Chondrocyte (in vitro differentiated cells): Measurements from ENCODE around the gene KHDC1. TPM values are rescaled to one million over a fixed set of nuclear protein-coding genes. Genes with fewer than 3 reads are reported as not detected.

Source experiments
- DNase-seq: peaks from one replicate; pipeline ENCODE4 v3.0.0; 2021; ENCODE audit warnings: mixed read lengths, low spot score
- H3K27ac Mint-ChIP-seq: one replicate; pipeline ENCODE4 v1.8.0; 2021; ENCODE audit warnings: mild to moderate bottlenecking, moderate library complexity, mixed read lengths; ENCODE audit not compliant: unreplicated experiment
- H3K27me3 Mint-ChIP-seq: 2 replicates; pipeline ENCODE4 v1.8.0; 2021; ENCODE audit warnings: low read depth, mixed read lengths
- H3K36me3 Mint-ChIP-seq: 2 replicates; pipeline ENCODE4 v1.8.0; 2021; ENCODE audit warnings: low read depth, mixed read lengths
- H3K4me1 Mint-ChIP-seq: 2 replicates; pipeline ENCODE4 v1.8.0; 2021; ENCODE audit warnings: low read depth, mild to moderate bottlenecking, mixed read lengths
- H3K4me3 Mint-ChIP-seq: one replicate; pipeline ENCODE4 v1.8.0; 2021; ENCODE audit warnings: mild to moderate bottlenecking, moderate library complexity, mixed read lengths; ENCODE audit not compliant: unreplicated experiment
- H3K9me3 Mint-ChIP-seq: 2 replicates; pipeline ENCODE4 v1.8.0; 2021; ENCODE audit warnings: low read depth, mixed read lengths
- total RNA-seq: library from RNA; stranded (reverse); gene quantifications from 3 replicates; pipeline ENCODE4 v1.2.1, GENCODE V29; 2021
- TF ChIP-seq, protein P1 (sequence below): fragments of 200-600 bp; sonication (generic); IDR thresholded peaks from 2 replicates; pipeline ENCODE4 v1.5.0; 2021; ENCODE audit warnings: antibody characterized with exemption, mild to moderate bottlenecking, moderate library complexity

Gene KHDC1
- total RNA-seq, 1 donor from 2014 or later: 4.0 TPM

DNA sequence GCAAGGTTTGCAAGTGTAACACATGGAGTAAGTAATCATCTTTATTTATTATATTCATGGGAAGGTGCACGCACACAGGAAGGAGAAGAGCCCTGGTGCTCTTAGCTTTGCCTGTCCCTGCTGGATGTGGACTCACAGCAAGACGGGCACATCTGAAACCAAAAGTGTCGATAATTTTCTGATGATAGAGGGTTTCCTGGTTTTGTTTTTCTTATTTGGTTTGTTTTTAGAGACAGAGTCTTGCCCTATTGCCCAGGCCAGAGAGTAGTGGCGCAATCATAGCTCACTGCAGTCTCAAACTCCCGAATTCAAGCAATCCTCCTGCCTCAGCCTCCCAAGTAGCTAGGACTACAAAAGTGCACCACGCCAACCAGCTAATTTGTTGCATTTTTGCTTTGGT, 29.9 kb downstream of the KHDC1 start:
- TF ChIP-seq, protein P1, sequence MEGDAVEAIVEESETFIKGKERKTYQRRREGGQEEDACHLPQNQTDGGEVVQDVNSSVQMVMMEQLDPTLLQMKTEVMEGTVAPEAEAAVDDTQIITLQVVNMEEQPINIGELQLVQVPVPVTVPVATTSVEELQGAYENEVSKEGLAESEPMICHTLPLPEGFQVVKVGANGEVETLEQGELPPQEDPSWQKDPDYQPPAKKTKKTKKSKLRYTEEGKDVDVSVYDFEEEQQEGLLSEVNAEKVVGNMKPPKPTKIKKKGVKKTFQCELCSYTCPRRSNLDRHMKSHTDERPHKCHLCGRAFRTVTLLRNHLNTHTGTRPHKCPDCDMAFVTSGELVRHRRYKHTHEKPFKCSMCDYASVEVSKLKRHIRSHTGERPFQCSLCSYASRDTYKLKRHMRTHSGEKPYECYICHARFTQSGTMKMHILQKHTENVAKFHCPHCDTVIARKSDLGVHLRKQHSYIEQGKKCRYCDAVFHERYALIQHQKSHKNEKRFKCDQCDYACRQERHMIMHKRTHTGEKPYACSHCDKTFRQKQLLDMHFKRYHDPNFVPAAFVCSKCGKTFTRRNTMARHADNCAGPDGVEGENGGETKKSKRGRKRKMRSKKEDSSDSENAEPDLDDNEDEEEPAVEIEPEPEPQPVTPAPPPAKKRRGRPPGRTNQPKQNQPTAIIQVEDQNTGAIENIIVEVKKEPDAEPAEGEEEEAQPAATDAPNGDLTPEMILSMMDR: no peak
- Mint-ChIP-seq H3K27me3 (no peaks in the 10 kb centered on the region), H3K4me3 (no peak overlapping the region), H3K27ac (no peak overlapping the region), H3K9me3 (no peaks in the 10 kb centered on the region), H3K4me1 (peaks cover 7% of the 10 kb centered on the region), H3K36me3 (no peaks in the 10 kb centered on the region)
- DNase-seq: no peak

- TF ChIP-seq, protein P1: no peak
- Mint-ChIP-seq H3K27ac (no peak overlapping the region), H3K9me3 (no peaks in the 10 kb centered on the region), H3K27me3 (no peaks in the 10 kb centered on the region), H3K4me1 (peaks cover 7% of the 10 kb centered on the region), H3K36me3 (no peaks in the 10 kb centered on the region), H3K4me3 (no peak overlapping the region)
- no peak for DNase-seq
Measured at GRCh38 chr6:73231986-73232391, 31.0 kb downstream of the KHDC1 start.

- TF ChIP-seq, protein P1: no peak
- no peaks in the 10 kb centered on the region for H3K4me1 Mint-ChIP-seq
- no peaks in the 10 kb centered on the region for H3K27me3 Mint-ChIP-seq
- H3K9me3 Mint-ChIP-seq: peaks cover 2% of the 10 kb centered on the region
- no peak overlapping the region for H3K4me3 Mint-ChIP-seq
- H3K36me3 Mint-ChIP-seq: peaks cover 3% of the 10 kb centered on the region
- no peak for DNase-seq
- H3K27ac Mint-ChIP-seq: no peak overlapping the region
Measured at GRCh38 chr6:73227606-73228255, 35.3 kb downstream of the KHDC1 start.

DNA sequence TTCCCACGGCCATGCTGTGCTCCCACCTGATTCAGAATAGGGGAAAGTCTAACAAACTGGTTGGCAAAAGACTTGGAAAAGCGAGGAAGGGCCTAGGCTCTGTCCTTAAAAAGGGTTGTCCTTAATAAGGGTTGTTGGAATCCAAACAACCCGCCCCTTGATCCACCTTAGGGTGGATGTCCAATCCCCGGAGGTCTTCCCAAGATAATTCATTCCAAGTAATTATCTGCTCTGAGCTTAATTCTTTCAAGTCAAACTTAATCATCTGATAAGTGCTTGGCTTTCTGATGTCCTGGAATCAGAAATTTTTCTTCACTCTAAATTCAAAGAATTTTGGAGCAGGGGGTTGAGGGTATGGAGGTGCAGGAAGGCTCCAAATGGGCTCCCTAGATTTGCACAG, 37.6 kb downstream of the KHDC1 start, which contains the start of gene KHDC1L:
Gene KHDC1L (minus strand): TSS at position 101 of the 400 bp plus-strand sequence. CDS start 88 bp downstream, at position 13.
- Mint-ChIP-seq H3K27me3 (no peaks in the 10 kb centered on the region), H3K9me3 (peaks cover 2% of the 10 kb centered on the region), H3K27ac (no peak within 1 kb of the TSS), H3K36me3 (peaks cover 3% of the 10 kb centered on the region), H3K4me1 (no peaks in the 10 kb centered on the region), H3K4me3 (no peak within 1 kb of the TSS)
- TF ChIP-seq, protein P1: no peak
- no peak for DNase-seq

DNA sequence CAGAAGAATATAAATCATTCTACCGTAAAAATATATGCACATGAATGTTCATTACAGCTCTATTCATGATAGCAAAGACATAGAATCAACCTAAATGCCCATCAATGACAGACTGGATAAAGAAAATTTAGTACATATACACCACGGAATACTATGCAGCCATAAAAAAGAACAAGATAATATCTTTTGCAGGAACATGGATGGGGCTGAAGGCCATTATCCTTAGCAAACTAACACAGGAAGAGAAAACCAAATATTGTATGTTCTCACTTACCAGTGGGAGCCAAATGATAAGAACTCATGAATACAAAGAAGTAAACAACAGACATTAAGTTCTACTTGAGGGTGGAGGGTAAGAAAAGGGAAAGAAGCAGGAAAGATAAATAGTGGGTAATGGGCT, 46.1 kb downstream of the KHDC1 start:
- Mint-ChIP-seq H3K36me3 (no peaks in the 10 kb centered on the region), H3K4me1 (no peaks in the 10 kb centered on the region), H3K9me3 (peaks cover 5% of the 10 kb centered on the region), H3K27me3 (no peaks in the 10 kb centered on the region), H3K27ac (no peak overlapping the region), H3K4me3 (no peak overlapping the region)
- DNase-seq: no peak
- TF ChIP-seq, protein P1: no peak
